HG03175 (cell line): ENCODE data around the gene HERC4.
"Not testable (repeated sequence)": the region's sequence is repeated elsewhere in the genome, so short reads cannot be mapped to it uniquely, and the experiment has no call there.

Experiments
- ATAC-seq: cut with Tn5 transposase; IDR thresholded peaks from one replicate; pipeline ENCODE4 v1.9.1; 2021; ENCODE audit warnings: mild to moderate bottlenecking, moderate library complexity; ENCODE audit not compliant: unreplicated experiment

Gene HERC4

DNA sequence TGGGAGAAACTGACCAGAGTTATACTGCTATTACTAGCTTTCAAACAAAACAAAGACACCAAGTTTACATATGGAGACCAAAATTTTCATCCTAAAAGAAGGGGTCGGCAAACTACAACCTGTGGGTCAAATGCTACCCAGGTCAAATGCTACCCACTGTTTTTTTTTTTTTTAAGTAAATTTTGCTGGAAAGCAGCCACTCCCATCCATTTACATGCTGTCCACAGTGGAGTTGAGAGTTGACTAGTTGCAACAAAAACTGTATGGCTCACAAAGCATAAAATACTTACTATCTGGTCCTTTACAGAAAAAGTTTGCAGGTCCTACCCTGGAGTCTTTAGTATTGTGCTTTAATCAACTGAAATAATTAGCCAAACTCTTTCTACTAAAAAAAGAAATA, 99.2 kb downstream of the HERC4 start:
- ATAC-seq = no peak

DNA sequence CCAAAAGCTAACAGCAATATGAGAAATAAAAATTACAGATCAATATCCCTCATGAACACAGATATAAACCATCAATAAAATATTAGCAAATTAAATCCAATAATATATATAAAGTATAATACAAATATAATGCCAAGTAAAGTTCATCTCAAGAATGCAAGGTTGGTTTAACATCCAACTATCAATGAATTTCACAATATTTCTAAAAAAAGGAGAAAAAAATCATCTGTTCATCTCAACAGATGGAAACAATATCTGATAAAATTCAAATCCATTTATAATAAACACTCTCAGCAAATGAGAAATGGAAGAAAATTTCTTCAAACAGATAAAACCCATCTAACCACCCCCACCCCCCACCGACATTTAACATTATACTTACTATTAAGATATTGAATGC, 103.8 kb downstream of the HERC4 start:
- ATAC-seq = no peak

DNA sequence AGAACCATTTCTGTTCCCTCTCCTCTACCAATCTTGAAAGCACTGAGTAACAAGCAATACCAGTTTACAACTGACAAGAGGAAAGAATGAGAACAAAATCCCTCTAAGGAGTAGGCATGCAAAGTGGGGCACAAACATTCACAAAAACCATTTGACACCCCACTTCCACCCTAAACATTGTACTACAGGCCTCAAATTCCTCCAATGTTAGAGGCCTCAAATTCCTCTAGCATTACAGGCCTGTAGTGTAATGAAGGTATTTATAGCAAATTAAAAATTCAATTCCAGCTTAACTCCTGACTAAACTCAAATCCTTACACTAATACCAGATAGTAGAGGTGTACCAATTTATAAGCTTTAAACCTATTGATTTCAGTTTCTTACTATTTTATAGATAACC, 105.2 kb downstream of the HERC4 start:
- ATAC-seq = no peak

DNA sequence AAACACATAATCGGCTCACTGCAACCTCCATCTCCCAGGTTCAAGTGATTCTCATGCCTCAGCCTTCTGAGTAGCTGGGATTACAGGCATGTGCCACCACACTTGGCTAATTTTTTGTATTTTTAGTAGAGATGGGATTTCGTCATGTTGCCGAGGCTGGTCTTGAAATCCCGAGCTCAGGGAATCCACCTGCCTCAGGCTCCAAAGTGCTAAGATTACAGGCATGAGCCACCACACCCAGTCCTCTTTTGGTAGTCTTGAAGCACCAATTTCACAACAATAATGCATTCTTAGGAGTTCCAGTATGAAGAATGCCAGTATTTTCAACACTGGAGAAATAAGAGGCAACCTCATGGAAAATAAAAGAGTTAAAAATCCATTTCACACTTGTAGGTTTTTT, 109.0 kb downstream of the HERC4 start:
- not testable (repeated sequence) for ATAC-seq

DNA sequence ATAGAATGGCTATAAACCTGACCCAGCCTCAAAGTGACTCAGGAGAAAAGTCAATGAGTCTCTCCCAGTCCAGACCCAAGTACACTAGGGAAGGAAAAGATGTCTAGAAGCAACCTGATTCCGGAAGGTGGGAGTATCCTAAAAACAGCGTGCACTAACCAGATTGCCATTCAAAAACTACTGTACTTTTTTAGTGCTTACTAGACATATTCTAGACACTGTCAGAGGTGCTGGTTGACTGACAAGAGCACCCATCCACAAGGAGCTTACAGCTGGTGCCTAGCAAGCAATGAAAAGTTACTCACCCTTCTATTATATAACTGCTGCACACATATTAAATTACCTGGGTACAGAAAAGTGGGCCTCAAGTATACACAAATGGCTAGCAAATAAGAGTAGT, 109.6 kb downstream of the HERC4 start:
- ATAC-seq = no peak

DNA sequence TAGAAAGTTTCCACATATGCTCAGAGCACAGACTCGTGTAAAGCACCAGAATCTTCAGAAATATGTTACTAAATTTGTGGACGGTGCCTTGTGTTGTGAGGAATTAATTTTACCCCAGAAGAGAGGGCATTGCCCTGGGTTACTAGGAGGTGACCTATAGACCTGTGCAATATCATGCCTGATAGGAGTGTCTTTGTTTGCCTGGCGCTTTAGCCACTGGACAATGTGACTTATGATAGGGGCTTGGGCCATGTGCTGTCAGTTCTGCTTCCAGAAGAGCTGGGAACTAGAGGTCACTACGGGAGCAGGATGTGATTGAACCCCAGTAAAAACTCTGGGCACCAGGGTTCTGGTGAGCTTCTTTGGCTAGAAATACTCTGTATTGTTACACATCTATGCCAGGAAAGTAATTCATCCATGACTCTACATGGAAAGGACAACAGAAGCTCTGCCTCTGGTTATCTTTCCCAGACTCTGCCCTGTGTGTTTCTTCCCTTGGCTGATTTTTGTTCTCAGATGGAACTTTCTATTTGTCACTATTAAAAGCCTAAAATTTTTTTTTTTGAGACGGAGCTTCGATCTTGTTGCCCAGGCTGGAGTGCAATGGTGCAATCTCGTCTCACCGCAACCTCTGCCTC, 115.1 kb downstream of the HERC4 start:
- no peak for ATAC-seq

DNA sequence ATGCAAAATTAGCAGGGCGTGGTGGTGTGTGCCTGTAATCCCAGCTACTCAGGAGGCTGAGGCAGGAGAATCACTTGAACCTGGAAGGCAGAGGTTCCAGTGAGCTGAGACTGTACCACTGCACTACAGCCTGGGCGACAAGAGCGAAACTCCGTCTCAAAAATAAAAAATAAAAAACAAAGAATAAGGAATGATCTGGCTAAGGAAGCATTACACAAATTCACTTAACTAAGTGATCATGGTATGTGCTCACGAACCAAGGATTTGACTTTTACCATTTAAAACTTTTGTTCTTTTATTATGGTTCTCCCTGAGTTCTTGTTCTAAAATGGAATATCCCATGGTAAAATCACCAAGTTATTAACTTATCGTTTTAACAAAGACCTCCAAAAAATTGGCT, 119.5 kb downstream of the HERC4 start:
- no peak for ATAC-seq

GRCh38 chr10:67943917-67944316, 131.2 kb downstream of the HERC4 start:
- ATAC-seq = no peak

DNA sequence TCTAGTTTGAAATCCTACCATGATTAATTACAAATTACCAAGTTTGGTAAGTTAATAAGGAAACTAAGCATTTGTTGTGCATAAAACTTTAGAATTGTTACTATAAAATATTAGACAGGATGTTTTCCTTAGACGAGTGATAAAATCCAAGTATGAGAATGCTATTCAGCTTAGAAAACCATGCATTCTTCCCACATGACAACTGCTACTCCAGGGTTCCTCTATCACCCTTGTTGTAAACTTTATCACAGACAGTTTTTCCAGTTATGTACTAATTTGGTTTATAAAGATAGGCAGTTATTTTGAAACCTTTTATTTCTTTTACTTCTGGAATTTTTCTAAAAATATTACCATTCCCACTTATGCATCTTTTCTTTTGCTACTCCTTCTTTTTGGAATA, 138.7 kb downstream of the HERC4 start:
- ATAC-seq = no peak

DNA sequence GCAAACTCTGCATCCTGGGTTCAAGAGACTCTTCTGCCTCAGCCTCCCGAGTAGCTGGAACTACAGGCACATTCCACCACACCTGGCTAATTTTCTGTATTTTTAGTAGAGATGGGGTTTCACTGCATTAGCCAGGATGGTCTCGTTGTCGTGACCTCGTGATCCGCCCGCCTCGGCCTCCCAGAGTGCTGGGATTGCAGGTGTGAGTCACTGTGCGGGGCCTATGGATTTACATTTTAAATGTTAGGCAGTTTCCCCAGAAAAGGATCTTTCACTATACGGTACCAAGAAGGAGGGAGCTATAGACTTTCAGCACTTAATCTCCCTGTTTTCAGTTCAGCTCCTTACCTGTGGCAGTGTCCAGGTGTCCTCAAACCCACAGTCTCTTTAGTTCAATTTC, 139.9 kb downstream of the HERC4 start:
- ATAC-seq = no peak

DNA sequence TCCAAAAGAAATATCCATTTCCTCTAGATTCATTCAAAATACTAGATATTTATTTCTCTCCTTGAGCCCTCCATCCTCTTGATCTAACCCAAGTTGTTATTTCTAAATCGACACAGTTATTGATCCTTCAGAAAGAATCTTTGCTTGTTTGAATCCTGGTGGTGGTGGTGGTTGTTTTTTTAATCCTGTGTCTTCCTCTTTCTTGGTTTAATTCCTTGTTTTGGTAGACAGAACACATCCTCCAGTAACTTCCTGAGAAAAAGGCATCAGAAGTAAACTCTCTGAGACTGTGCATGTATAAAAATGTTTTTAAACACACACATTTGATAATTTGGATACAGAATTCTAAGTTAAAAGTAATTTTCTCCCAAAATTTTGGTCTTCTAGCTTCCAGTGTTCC, 140.7 kb downstream of the HERC4 start:
- ATAC-seq = no peak

- no peak for ATAC-seq
Observed at GRCh38 chr10:67933199-67933598, 141.9 kb downstream of the HERC4 start.

- ATAC-seq = no peak
Observed at GRCh38 chr10:67926951-67927350, 148.1 kb downstream of the HERC4 start.

- ATAC-seq = no peak
Observed at GRCh38 chr10:67925449-67926005, 149.6 kb downstream of the HERC4 start.

- ATAC-seq = no peak
Observed at GRCh38 chr10:67924136-67924535, 150.9 kb downstream of the HERC4 start.

- ATAC-seq = no peak
Observed at GRCh38 chr10:67923551-67923950, 151.5 kb downstream of the HERC4 start.

DNA sequence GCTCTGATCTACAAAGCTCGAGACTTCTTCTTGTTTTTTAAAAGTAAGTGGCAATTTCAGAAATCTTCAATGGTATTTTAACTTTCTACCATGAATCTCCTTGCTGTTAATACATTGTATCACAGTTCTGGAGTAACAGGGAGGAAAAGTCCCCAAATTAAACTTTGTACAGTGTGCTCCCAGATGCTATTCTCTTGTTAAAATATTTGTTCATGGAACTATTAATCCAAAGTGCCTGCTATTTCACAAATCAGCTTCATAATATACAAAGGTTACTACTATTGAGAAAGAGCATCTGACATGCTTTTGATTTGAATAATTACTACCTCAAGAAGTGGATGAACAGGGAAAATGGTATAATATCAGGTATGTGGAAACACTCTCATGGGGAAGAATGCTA, 154.0 kb downstream of the HERC4 start:
- no peak for ATAC-seq

DNA sequence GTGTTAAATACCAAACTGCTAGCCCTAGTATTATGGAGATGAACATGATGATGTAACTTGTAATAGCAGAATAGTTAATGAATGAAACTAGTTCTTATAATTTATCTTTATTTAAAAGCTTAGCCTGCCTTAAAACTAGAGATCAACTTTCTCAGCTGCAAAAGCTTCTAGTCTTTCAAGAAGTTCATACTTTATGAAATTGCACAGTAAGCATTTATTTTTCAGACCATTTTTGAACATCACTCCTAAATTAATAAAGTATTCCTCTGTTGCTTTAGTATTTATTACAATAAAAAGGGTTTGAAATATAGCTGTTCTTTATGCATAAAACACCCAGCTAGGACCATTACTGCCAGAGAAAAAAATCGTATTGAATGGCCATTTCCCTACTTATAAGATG, 157.4 kb downstream of the HERC4 start:
- ATAC-seq = no peak

DNA sequence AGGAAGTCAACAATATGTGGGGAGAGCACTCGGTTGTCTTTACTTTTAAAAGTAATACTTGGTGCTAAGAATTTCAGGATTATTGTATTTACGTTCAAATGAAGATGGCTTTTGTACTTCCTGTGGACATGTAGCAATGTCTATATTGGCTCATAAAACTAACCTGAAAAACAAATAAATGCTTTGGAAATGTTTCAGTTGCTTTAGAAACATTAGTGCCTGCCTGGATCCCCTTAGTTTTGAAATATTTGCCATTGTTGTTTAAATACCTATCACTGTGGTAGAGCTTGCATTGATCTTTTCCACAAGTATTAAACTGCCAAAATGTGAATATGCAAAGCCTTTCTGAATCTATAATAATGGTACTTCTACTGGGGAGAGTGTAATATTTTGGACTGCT, 157.9 kb downstream of the HERC4 start:
- ATAC-seq = no peak

DNA sequence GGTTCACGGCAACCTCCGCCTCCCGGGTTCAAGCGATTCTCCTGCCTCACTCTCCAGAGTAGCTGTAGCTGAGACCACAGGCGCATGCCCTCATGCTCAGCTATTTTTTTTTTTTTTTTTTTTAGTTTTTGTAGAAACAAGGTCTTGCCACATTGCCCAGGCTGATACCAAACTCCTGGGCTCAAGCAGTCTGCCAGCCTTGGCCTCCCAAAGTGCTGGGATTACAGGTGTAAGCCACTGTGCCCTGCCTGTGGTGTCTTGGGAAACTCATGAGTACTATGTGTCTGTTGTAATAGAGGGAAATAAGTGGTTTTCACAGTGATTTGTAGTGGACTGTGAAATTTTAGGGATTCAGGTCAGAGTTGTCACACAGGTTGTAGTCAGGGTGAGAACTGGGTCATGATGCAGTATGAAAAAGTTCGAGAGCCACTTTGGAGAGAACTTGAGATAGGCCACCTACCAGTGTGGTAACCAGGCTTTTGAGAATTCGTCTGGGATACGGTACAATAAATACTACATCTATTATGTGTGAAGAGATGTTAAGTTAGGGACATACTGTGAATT, 160.2 kb downstream of the HERC4 start:
- ATAC-seq = no peak

- no peak for ATAC-seq
Observed at GRCh38 chr10:67912331-67912946, 162.6 kb downstream of the HERC4 start.

DNA sequence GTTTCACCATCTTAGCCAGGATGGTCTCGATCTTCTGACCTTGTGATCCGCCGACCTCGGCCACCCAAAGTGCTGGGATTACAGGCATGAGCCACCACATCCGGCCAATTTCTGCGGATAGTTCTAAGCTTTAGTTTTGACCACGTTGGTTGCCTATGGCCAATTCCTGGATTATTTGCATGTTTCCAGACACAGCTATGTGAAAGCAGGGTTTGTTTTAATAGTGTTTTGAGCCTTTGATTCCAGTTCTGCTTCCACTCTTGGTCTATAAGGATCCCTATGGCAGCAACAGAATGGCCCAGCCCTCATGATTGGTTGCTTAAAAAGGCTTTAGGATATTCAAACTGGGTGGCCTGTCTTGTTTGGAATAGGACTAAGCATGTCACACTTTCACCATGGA, 171.5 kb downstream of the HERC4 start:
- no peak for ATAC-seq
